HEK293T (cell line): Measurements from ENCODE around the gene TMCO6.
"Not testable (repeated sequence)": the region's sequence is repeated elsewhere in the genome, so short reads cannot be mapped to it uniquely, and the experiment has no call there.

Source experiments
- CTCF ChIA-PET: fragments of 350-600 bp; formaldehyde crosslinking; extraction: SDS; loops from one replicate; lab custom pipeline; 2021; ENCODE audit warnings: antibody characterized with exemption, inconsistent platforms; lab: Yijun Ruan, JAX
- POLR2A ChIA-PET: fragments of 350-600 bp; formaldehyde crosslinking; extraction: SDS; loops from one replicate; lab custom pipeline; 2020; ENCODE audit warnings: antibody characterized with exemption, inconsistent platforms; lab: Yijun Ruan, JAX
- DNase-seq: peaks from one replicate; pipeline ENCODE4 v3.0.0; 2012; ENCODE audit warnings: mixed read lengths; ENCODE audit errors: extremely low spot score
- ARNT ChIP-seq: fragments of 450-650 bp; IDR thresholded peaks from 2 replicates; pipeline ENCODE4 v1.6.1; 2017; ENCODE audit warnings: mild to moderate bottlenecking
- BHLHE40 ChIP-seq: fragments of 450-650 bp; IDR thresholded peaks from 2 replicates; pipeline ENCODE4 v1.6.1; 2016; ENCODE audit warnings: mild to moderate bottlenecking, moderate library complexity, borderline replicate concordance
- CTBP1 ChIP-seq: fragments of 450-650 bp; IDR thresholded peaks from 2 replicates; pipeline ENCODE4 v1.6.1; 2016; ENCODE audit warnings: borderline replicate concordance
- ELF4 ChIP-seq: fragments of 450-650 bp; IDR thresholded peaks from 2 replicates; pipeline ENCODE4 v1.6.1; 2017; ENCODE audit warnings: antibody characterized with exemption
- FOXA1 ChIP-seq: fragments of 450-650 bp; IDR thresholded peaks from 2 replicates; pipeline ENCODE4 v1.6.1; 2016; ENCODE audit warnings: mild to moderate bottlenecking
- FOXK2 ChIP-seq: fragments of 450-650 bp; IDR thresholded peaks from 2 replicates; pipeline ENCODE4 v1.6.1; 2016; ENCODE audit warnings: mild to moderate bottlenecking
- FOXM1 ChIP-seq: fragments of 450-650 bp; IDR thresholded peaks from 2 replicates; pipeline ENCODE4 v1.6.1; 2017; ENCODE audit warnings: mild to moderate bottlenecking, borderline replicate concordance
- HDGF ChIP-seq: fragments of 450-650 bp; IDR thresholded peaks from 2 replicates; pipeline ENCODE4 v1.6.1; 2017; ENCODE audit warnings: antibody characterized with exemption, borderline replicate concordance
- L3MBTL2 ChIP-seq: fragments of 450-650 bp; conservative IDR thresholded peaks from 2 replicates; pipeline ENCODE4 v1.6.1; 2016; ENCODE audit warnings: mild to moderate bottlenecking
- LEF1 ChIP-seq: fragments of 450-650 bp; IDR thresholded peaks from 2 replicates; pipeline ENCODE4 v1.6.1; 2017; ENCODE audit warnings: mild to moderate bottlenecking, borderline replicate concordance
- NFRKB ChIP-seq: fragments of 450-650 bp; IDR thresholded peaks from 2 replicates; pipeline ENCODE4 v1.6.1; 2016; ENCODE audit warnings: mild to moderate bottlenecking, moderate library complexity
- PKNOX1 ChIP-seq: fragments of 450-650 bp; IDR thresholded peaks from 2 replicates; pipeline ENCODE4 v1.6.1; 2016
- SP1 ChIP-seq: fragments of 450-650 bp; IDR thresholded peaks from 2 replicates; pipeline ENCODE4 v1.6.1; 2017
- SUZ12 ChIP-seq: fragments of 450-650 bp; IDR thresholded peaks from 2 replicates; pipeline ENCODE4 v1.6.1; 2016; ENCODE audit warnings: mild to moderate bottlenecking
- TARDBP ChIP-seq: fragments of 450-650 bp; IDR thresholded peaks from 2 replicates; pipeline ENCODE4 v1.6.1; 2016
- ZNF384 ChIP-seq: fragments of 450-650 bp; IDR thresholded peaks from 2 replicates; pipeline ENCODE4 v1.6.1; 2016

TMCO6 gene

DNA sequence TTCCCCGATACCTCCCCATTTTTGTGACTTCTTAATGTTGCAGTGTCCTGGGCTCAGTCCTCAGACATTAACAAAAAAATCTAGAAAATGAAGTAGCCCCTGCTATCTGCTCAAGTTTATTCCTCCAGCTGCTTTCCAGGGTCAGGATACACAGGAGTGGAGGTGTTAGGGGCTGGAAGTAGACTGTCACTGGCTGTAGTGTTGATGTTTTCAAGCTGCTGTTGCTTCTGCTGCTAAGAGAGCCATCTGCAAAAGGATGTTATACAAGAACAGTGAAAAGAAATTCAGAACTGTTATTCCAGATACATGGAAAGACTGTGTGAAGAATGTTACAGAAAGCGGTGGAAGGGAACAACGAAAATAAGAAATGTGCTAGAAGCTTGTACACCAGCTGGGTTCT, 16.9 kb upstream of the TMCO6 start:
- no peak for DNase-seq
- ChIA-PET POLR2A (no interaction called here), CTCF (no interaction called here)
- no peak for TF ChIP-seq HDGF
- TF ChIP-seq ZNF384 = no peak
- no peak for TF ChIP-seq FOXM1
- no peak for TF ChIP-seq SP1
- no peak for TF ChIP-seq TARDBP
- no peak for TF ChIP-seq L3MBTL2
- no peak for TF ChIP-seq FOXA1
- TF ChIP-seq ARNT = no peak
- TF ChIP-seq ELF4 = no peak
- no peak for TF ChIP-seq SUZ12

GRCh38 chr5:140623061-140623460, 16.2 kb upstream of the TMCO6 start:
- POLR2A ChIA-PET = interaction anchor here (1.1 kb wide), 1 partner anchor 24 kb away, joined by 3 read pairs; the partner anchor contains the start of genes IK and NDUFA2
- DNase-seq, CTCF ChIA-PET: not testable (repeated sequence)

- POLR2A ChIA-PET = interaction anchor here (0.7 to 1.7 kb wide), 2 partner anchors 17 to 23 kb away, joined by 3 to 4 read pairs; partner anchors contain the start of genes IK and NDUFA2
- CTCF ChIA-PET, DNase-seq: not testable (repeated sequence)
These were observed 14.4 kb upstream of the TMCO6 start for GRCh38 chr5:140624886-140625285.

GRCh38 chr5:140627972-140628371, 11.3 kb upstream of the TMCO6 start:
- DNase-seq = no peak
- ChIA-PET POLR2A (no interaction called here), CTCF (no interaction called here)
- TF ChIP-seq ELF4 = no peak
- TF ChIP-seq SUZ12 = no peak
- no peak for TF ChIP-seq SP1
- no peak for TF ChIP-seq BHLHE40
- no peak for TF ChIP-seq FOXA1
- TF ChIP-seq ZNF384 = no peak
- TF ChIP-seq L3MBTL2 = no peak
- TF ChIP-seq NFRKB = no peak
- no peak for TF ChIP-seq HDGF
- no peak for TF ChIP-seq PKNOX1

DNA sequence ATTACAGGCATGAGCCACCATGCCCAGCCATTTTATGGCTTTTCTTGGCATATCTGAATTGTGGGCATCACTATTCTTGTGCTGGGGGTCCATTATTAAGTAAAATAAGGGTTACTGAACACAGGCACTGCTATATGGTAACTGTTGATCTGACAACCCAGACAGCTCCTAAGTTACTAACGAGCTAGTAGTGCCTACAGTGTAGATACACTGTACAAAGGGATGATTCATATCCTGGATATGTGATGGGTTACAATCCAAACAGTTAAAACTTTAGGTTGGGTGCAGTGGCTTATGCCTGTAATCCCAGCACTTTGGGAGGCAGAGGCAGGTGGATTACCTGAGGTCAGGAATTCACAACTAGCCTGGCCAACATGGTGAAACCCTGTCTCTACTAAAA, 10.5 kb upstream of the TMCO6 start:
- no peak for DNase-seq
- TF ChIP-seq NFRKB = no peak
- TF ChIP-seq FOXA1 = no peak
- no peak for TF ChIP-seq L3MBTL2
- no peak for TF ChIP-seq PKNOX1
- no peak for TF ChIP-seq LEF1
- TF ChIP-seq SUZ12 = no peak
- TF ChIP-seq ELF4 = no peak
- no peak for TF ChIP-seq ZNF384
- no peak for TF ChIP-seq FOXM1
- TF ChIP-seq BHLHE40 = no peak
- TF ChIP-seq CTBP1 = no peak
- TF ChIP-seq SP1 = no peak
- TF ChIP-seq TARDBP = no peak
- no peak for TF ChIP-seq FOXK2
- TF ChIP-seq ARNT = no peak
- no peak for TF ChIP-seq HDGF
- ChIA-PET CTCF (no interaction called here), POLR2A (no interaction called here)

DNA sequence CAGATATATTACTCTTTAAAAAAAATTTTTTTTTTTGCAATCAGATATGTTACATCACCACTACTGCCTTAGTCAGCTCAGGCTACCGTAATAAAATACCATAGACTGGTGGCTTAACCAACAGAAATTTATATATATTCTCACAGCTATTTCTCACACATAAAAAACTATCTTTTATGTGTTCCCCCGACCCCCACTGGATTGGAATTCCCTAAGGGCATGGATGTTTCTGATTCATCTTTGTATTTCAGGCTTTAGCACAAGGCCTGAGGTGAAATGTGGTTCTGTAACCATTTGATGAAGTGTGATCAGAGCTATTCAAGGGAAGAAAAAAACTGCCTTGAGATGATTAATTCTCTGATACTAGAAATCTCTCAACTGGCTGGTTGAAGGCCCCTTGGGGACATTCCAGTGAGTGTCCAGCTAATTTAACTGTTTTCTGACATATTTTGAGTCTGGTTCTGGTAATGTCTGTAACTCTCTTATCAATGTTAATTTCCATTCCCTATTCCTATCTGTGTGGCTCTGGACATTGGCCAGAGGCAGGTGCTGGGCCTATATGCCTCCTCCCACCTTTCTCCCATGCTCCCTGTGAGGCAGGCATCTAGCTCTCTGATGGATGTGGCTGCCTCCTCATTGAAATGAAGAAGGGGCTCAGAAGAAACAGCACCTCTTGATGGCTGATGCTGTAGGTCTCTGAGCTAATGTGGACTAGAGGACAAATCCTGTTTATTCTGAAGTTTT, 8.8 kb upstream of the TMCO6 start:
- no peak for DNase-seq
- TF ChIP-seq FOXM1 (no peak), FOXK2 (no peak), BHLHE40 (no peak), ELF4 (no peak)
- ChIA-PET POLR2A (interaction anchor here (1.3 kb wide), 1 partner anchor 16 kb away, joined by 4 read pairs; no protein-coding TSS in a partner anchor), CTCF (interaction anchor here (1.4 kb wide), 1 partner anchor 9 kb away, joined by 3 read pairs; no protein-coding TSS in a partner anchor)

DNA sequence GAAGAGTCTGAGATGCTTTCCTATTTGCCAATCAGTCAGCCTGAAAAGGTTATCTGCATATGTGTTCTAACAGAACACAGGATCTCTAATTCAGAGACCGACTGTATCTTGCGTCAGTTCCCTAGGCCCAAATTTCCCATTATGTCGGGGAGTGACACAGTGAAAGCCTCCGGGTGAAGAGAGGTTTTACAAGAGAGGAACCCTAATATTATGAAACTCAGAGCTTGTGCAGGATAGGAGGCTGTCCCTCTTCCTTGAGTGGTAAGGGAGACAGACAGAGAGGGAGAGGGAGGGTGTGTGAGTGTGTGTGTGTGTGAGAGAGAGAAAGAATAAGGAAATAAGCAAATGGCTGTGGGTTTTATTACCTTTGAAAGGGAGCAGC, 8.2 kb upstream of the TMCO6 start:
- POLR2A ChIA-PET = interaction anchor here (1.3 kb wide), 1 partner anchor 15 kb away, joined by 4 read pairs; no protein-coding TSS in a partner anchor
- DNase-seq = no peak
- TF ChIP-seq ZNF384 = no peak
- TF ChIP-seq ARNT = no peak
- CTCF ChIA-PET = interaction anchor here (1.4 kb wide), 1 partner anchor 9 kb away, joined by 3 read pairs; no protein-coding TSS in a partner anchor
